GM12872 (cell line): ENCODE measurements around the gene REEP3.

Experiments used
- CTCF ChIP-seq: IDR thresholded peaks from 3 replicates; pipeline ENCODE4 v1.5.1; 2011; ENCODE audit warnings: low read depth, mild to moderate bottlenecking, low read length, moderate library complexity; ENCODE audit not compliant: insufficient read depth

Gene REEP3

DNA sequence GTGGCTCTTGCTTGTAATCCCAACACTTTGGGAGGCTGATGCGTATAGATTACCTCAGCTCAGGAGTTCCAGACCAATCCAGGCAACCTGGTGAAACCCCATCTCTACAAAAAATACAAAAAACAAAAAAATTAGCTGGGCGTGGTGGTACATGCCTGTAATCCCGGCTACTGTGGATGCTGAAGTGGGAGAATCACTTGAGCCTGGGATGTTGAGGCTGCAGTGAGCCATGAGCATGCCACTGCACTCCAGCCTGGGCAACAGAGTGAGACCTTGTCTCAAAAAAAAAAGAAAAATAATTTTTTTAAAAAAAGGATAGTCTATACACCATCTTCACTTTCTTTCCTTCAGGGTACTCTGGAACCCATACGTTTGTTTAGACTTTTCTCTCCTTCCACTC, 6.2 kb downstream of the REEP3 start:
- no peak for TF ChIP-seq CTCF

DNA sequence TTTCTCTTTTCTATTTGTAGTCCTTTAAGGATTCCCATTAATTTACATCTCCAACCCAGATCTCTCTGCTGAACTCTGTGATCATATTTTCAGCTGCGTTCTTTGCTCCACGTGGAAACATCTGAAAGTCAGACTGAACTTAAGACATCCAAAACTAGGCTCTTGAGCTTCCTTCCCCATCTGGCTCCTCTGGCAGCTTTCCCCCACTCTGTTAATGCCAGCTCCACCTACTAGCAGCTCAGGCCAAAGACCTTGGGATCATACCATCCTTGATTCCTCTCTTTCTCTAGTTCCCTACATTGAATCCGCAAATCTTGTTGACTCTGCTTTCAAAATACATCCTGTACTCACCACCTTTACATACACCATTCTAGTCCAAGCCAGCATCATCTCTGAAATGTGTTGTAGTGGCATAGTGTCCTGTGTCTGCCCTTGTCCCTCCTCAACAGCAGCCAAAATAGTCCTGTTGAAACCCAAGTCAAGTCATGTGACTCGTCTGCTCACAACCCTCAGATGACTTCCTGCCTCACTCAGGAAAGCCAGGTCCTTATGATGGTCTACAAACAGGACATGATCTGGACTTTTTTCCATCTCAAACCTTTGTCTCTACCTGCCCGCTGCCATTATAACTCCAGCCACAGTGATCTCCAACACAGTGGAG, 7.0 kb downstream of the REEP3 start:
- TF ChIP-seq CTCF = no peak

DNA sequence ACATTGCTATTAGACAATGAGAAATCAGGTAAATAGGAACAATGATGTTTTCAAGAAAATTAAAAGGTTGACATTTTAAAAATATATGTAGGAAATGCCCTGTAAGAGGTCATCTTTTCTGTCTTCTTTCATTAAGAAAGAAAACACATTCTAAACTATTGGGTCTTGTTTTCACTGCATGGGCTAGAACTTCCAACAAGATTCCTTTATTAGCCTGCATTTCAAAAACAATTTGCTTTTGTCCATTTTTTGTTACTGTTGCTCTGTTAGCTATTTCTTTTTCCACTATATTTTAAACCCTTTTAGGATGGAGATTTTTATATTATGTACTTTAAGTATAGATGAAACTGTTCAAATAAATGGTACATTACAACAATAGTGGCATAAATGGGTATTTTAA, 9.2 kb downstream of the REEP3 start:
- TF ChIP-seq CTCF = no peak

DNA sequence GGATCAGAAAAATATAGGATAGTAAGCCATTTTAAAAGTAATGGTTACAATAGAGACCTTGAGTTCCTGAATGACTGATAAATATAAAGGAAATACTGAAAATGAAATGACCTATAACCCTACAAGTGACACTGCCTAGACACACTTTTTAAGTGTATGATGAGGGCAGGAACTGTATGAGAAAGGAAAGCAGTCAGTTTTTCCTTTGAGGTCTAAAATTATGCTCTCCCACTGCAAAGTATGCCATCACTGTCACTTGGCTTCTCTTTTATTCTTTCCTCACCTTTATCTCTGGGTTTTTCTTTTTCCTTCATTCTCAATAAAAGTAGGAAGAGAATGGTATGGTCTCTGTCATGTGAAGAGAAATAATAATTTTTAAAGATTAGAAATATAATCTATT, 13.5 kb downstream of the REEP3 start:
- TF ChIP-seq CTCF = no peak

- TF ChIP-seq CTCF = no peak
These were observed 15.5 kb downstream of the REEP3 start for GRCh38 chr10:63536698-63537097.

DNA sequence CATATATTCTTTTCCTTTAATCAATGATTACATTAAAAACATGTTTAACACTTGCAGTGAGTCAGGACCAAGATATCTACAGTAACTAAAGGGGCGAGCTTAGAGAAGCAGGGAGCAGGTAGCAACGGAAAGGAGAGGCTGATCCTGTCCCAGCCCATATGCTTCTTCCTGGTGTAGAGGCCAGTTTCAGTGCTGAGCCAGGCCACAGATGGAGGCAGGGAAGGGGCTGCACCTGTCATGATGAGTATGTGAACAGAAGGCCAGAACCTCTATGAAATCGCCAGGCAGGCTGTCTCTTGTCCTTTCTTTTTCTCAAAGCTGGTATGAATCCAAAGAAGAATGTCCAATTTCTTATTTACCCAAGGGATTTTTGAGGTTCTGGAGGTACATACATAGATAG, 16.3 kb downstream of the REEP3 start:
- TF ChIP-seq CTCF = no peak

GRCh38 chr10:63539377-63539776, 18.2 kb downstream of the REEP3 start:
- no peak for TF ChIP-seq CTCF
